ENCODE measurements around the gene NECTIN1.

- TF ChIP-seq CTCF (IDR thresholded peaks at IDR 0.05; ENCODE audit: poor library complexity) (peak; percentile 21), EZH2phosphoT487 (IDR thresholded peaks at IDR 0.05; ENCODE audit: low read depth, severe bottlenecking, unreplicated experiment) (no peak)
These were observed 55.2 kb downstream of the NECTIN1 start for GRCh38 chr11:119673759-119674336.
